NOMO-1 (cell line): Measurements from ENCODE around the gene MRTFA.
"Not testable (repeated sequence)": the region's sequence is repeated elsewhere in the genome, so short reads cannot be mapped to it uniquely, and the experiment has no call there.

Source experiments
- DNase-seq, 2 experiments: peaks; one replicate each; lab custom pipeline; 2025; ENCODE audit not compliant: unreplicated experiment in 2 of 2; lab: John Stamatoyannopoulos, UW

MRTFA gene

GRCh38 chr22:40598712-40599111 lies 37.8 kb downstream of the MRTFA start:
- not testable (repeated sequence) for DNase-seq

DNA sequence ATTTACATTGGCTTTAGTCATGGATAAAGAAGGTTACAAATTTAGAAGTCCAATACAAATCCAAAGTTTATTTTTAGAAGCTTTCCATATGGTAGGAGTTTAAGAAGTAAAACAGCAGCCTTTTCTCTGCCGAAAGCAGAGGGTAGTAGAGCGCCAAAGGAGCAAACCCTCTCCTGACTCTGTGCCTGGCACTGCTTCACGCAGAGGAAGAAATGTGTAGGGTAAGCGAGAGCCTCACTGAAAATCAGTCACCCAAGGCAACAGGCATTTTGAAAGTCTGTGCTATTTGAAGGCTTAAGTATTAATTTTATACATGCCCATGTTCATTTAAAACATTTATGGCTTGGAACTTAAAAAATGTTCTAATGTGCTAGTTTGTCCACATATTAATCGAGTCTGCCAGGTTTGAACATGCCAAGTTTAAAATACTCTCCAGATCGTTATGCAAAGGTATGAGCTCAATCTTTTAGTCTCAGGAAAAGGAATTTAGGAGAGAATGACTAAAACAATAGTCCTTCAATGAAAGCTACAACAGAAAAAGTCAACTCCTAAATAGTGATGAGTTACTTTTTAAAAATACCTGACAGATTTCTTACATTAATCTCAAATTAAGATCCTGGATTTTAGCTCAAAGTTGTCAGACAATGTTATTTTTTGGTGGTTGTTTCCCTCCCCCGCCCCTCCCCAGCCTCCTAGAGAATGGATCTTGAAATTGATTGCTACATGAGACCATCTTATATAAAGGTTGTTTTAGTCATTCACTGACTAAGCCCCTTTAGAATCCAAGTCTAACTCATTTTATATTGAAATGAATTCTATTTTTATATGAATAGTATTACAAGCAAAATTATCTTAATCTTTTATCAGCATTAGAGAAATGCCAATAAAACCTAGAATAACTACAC lies 38.7 kb downstream of the MRTFA start:
- DNase-seq = no peak

DNA sequence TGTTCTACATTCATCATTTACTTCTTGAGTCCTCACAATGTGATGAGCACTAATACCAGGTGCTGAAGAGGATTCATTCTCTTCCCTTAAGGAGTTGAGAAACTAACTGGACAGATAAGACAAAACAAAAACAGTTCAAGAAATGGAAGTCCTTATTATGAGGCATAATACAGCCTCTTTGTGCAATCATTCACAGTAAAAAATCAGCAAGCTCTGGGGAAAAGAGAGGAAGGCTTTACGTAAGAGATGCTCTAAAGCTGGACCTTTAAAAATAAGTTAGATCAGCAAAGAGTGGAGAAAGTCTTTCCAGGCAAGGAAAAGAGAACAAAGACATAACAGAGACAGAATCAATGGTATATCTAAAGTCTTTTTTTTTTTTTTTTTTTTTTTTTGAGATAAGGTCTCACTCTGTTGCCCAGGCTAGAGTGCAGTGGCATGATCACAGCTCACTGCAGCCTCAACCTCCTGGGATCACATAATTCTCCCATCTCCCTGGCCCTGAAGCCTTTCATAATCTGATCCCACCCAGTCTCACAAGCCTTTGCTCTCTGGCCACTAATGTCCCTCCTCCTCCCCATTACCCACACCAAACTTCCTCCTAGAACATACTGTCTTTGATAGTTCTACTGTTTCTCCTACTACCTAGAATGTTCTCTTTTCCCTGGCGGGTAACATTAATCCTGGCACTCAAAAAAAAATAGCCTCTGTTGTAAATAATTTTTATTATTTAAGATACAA lies 40.9 kb downstream of the MRTFA start:
- DNase-seq = peak; percentile 10 to 16

DNA sequence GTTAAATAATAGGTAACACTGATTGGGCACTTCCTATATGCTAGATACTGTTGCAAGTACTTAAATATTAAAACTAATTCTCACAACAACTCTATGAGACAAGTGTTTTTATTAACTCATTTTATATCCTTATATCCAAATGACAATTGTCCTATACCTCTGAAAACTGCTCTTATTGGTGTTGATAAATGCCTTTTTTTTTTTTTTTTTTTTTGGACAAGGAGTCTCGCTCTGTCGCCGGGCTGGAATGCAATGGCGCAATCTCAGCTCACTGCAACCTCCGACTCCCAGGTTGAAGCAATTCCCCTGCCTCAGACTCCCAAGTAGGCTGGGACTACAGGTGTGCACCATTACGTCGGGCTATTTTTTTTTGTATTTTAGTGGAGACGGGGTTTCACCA lies 41.6 kb downstream of the MRTFA start:
- DNase-seq = no peak

DNA sequence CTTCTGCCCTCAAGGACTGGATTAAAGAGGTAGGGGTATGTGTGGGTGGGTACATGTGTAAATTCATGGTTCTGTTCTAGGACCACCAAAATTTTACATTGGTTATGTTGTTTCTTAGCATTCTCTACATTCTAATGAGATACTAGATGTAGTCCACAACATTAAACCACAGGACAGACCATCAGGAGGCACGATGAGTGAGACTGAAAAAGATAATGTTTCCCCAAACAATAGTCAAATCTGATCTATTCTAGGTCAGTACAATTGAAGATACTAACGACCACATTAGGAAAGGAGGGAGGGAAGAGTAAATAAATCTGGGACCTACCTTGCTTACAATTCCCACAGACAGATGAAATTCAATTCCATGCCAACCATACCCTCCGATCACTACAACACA lies 42.2 kb downstream of the MRTFA start:
- no peak for DNase-seq

DNA sequence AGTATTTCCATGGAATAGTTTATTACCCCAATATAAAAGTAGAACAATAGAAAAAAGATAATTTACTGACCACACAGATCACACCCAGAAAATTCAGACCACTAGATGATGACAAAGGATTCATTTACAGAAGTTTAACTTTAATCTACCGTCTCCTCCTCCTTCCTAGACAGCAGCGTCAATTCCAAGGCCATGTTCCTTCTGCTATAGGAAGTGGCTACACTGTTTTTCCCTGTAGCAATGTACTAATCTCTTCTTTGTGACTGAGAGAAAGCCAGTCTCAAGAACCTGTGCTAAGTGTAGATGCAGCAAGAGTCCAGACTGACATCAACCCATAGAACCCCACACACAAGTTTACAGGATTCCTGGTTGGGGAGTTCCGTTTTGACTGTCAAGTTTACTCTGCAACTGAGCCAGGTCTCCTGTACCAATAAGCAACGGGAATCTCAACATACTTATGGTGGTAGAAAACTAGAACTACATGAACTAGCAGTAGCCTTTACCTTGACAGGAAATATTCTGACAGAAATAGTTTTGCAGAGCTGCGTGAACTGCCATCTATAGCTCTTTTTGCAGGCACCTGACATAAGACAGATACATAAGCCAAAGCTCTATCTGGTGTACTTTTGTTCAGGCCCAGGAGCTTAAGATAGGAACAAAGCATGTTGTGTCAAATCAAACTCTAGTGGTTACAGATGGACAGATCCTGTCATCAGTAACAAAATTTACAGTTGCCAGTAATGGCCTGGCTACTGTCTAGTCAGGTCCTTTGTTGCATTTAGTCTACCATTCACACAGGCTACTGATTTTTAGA lies 42.9 kb downstream of the MRTFA start:
- no peak for DNase-seq

GRCh38 chr22:40592352-40593113 lies 44.0 kb downstream of the MRTFA start:
- DNase-seq = no peak

GRCh38 chr22:40588726-40589125 lies 47.8 kb downstream of the MRTFA start:
- DNase-seq = no peak

- no peak for DNase-seq
Observed at GRCh38 chr22:40586781-40587180, 49.7 kb downstream of the MRTFA start.

GRCh38 chr22:40585310-40585751 lies 51.2 kb downstream of the MRTFA start:
- DNase-seq = no peak

GRCh38 chr22:40584766-40585165 lies 51.8 kb downstream of the MRTFA start:
- not testable (repeated sequence) for DNase-seq

GRCh38 chr22:40583053-40583741 lies 53.3 kb downstream of the MRTFA start:
- DNase-seq = no peak

DNA sequence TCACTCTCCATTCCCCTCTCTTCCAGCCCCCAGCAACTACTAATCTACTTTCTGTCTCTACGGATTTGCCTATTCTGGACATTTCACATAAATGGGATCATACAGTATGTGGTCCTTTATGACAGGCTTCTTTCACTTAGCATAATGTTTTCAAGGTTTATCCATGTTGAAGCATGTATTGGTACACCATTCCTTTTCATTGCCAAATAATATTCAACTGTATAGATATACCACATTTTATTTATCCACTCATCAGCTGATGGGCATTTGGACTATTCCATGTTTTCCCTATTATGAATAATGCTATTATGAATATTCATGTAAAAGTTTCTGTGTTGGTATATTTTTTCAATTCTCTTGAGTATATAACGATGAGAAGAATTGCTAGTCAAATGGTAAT lies 54.5 kb downstream of the MRTFA start:
- DNase-seq = no peak

DNA sequence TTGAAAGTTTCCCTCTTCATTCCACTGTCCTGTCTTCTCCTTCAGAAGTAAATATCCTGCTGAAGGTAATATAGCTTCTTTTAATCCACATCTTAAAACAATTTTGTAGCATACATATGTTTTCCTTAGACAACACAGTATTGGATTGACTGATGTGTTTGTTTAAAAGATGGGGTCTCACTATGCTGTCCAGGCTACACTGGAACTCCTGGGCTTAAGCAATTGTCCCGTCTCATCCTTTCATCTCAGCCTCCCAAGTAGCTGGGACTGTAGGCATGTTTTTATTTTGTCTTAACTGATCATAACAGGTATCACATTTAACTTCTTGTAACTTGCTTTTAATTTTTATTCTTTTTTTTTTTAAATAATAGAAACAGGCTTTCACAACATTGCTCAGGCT lies 55.9 kb downstream of the MRTFA start:
- no peak for DNase-seq

DNA sequence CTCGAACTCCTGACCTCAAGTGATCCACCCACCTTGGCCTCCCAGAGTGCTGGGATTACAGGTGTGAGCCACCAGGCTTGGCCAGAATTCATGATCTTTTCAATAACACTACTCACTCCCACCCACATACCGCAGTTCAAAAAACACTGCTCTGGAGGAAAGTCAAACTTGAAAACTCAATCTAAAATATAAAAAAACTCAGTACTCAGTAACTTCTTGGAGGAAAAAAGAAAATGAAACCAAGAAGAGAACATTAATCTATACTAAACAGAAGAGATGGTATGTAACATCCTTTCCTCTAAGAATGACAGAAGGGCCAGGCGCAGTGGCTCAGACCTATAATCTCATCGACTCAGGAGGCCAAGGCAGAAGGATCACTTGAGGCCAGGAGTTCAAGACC lies 58.3 kb downstream of the MRTFA start:
- no peak for DNase-seq

DNA sequence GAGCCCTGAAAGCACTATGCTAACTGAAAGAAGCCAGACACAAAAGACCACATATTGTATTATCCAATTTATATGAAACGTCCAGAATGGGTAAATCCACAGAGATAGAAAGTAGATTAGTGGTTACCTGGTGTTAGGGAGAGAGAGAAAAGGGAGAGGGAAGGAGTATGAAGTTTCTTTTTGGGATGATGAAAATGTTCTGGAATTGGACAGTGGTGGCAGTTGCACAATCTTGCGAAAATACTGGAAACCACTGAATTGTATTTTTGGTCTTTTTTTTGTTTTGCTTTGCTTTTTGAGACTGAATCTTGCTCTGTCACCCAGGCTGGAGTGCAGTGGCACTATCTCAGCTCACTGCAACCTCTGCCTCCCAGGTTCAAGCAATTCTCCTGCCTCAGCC lies 63.5 kb downstream of the MRTFA start:
- DNase-seq = no peak

GRCh38 chr22:40571887-40572286 lies 64.6 kb downstream of the MRTFA start:
- no peak for DNase-seq

- no peak for DNase-seq
Observed at GRCh38 chr22:40567626-40568328, 68.7 kb downstream of the MRTFA start.

DNA sequence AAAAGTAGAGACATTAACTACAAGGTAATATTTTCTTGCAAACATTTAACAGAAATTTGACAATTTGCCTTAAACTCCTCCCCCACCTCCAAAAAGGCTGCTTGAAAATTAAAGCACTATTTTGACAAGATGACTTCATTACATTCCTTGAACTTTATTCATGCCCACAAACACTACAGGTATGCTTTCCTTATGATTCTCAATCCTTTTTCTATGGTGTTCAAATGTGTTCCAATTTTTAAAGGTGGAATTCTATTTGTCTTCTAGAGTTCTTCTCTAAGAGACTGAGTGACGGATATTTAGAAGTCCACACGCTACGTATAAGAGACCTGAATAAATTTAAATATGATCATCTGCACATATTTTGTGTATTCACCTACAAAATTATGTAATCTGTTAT lies 69.4 kb downstream of the MRTFA start:
- no peak for DNase-seq
